Endothelial cell of umbilical vein (primary cell): Measurements from ENCODE around the gene NEK2. TPM values are rescaled to one million over a fixed set of nuclear protein-coding genes. Genes with fewer than 3 reads are reported as not detected.
A peak's percentile ranks its signal among the peaks of the same experiment; 100 is the strongest.

Experiments
- BruUV-seq: library from RNA; stranded (reverse); fragments of 400-500 nt; replicated peaks from 2 replicates; lab custom pipeline; 2021; lab: Mats Ljungman, UMichigan
- CTCF ChIA-PET: fragments of 300-600, 350-600 bp; sonication (Branson Sonifier 250); formaldehyde crosslinking; loops from one replicate; lab custom pipeline; 2021; ENCODE audit warnings: antibody characterized with exemption, inconsistent platforms; lab: Charles Lee
- POLR2A ChIA-PET: fragments of 300-600, 350-600 bp; sonication (Branson Sonifier 250); formaldehyde crosslinking; loops from one replicate; lab custom pipeline; 2021; ENCODE audit warnings: antibody characterized with exemption, inconsistent platforms; lab: Charles Lee
- DNase-seq: peaks from one replicate; pipeline ENCODE4 v3.0.0-alpha.2; 2011; ENCODE audit warnings: low read depth, low spot score
- FAIRE-seq: peaks from 2 replicates; lab custom pipeline; 2011; peaks lifted over from hg19 to GRCh38; lab: Jason Lieb, UNC
- H2AFZ ChIP-seq: 2 replicates; pipeline ENCODE4 v1.6.0; 2012; ENCODE audit warnings: low read depth, low read length, control low read depth, inconsistent platforms
- H3K27ac ChIP-seq: 2 replicates; pipeline ENCODE4 v1.5.1; 2011; ENCODE audit warnings: low read depth, mild to moderate bottlenecking, control low read depth, low read length, moderate library complexity; ENCODE audit not compliant: insufficient read depth
- H3K27me3 ChIP-seq, 2 experiments: 2 replicates each; pipeline versions ENCODE4 v1.6.0 to v1.6.1; 2011; ENCODE audit warnings: low read length in 2 of 2, mixed read lengths in 1 of 2; ENCODE audit not compliant: control insufficient read depth in 2 of 2, insufficient read depth in 2 of 2
- H3K36me3 ChIP-seq, 2 experiments: 2 replicates in 1 of 2; 3 replicates in 1 of 2; pipeline ENCODE4 v1.5.1; 2011; ENCODE audit warnings: low read length in 2 of 2, mild to moderate bottlenecking in 1 of 2, moderate library complexity in 1 of 2; ENCODE audit not compliant: control insufficient read depth in 2 of 2, insufficient read depth in 2 of 2; ENCODE audit errors: extremely low read depth in 1 of 2
- H3K4me1 ChIP-seq: 3 replicates; pipeline ENCODE4 v1.5.1; 2011; ENCODE audit warnings: mild to moderate bottlenecking, low read length; ENCODE audit not compliant: control insufficient read depth, insufficient read depth; ENCODE audit errors: extremely low read depth
- H3K4me2 ChIP-seq: 2 replicates; pipeline ENCODE4 v1.6.1; 2011; ENCODE audit warnings: low read length, control low read depth, mixed read lengths; ENCODE audit not compliant: insufficient read depth
- H3K4me3 ChIP-seq, 3 experiments: fragments of 200-600 bp in 1 of 3; sonication (generic), shearing (Covaris generic) in 1 of 3; replicated peaks in 1 of 3; 2 replicates each; pipeline ENCODE4 v1.5.1; 2011 to 2016; ENCODE audit warnings: control low read depth in 3 of 3, low read length in 3 of 3, mild to moderate bottlenecking in 2 of 3, inconsistent platforms in 1 of 3, low read depth in 1 of 3, moderate library complexity in 1 of 3; ENCODE audit not compliant: insufficient read depth in 1 of 3
- H3K79me2 ChIP-seq: 2 replicates; pipeline ENCODE4 v1.6.0; 2012; ENCODE audit warnings: low read length, inconsistent platforms; ENCODE audit not compliant: control insufficient read depth, insufficient read depth
- H3K9ac ChIP-seq: replicated peaks from 2 replicates; pipeline ENCODE3; 2011; ENCODE audit warnings: low read length, control low read depth; ENCODE audit not compliant: insufficient read depth; ENCODE audit errors: extremely low read depth
- H3K9me1 ChIP-seq: replicated peaks from 3 replicates; pipeline ENCODE4 v1.6.0; 2011; ENCODE audit warnings: mild to moderate bottlenecking, low read length; ENCODE audit not compliant: control insufficient read depth, insufficient read depth; ENCODE audit errors: extremely low read depth
- H3K9me3 ChIP-seq: replicated peaks from 2 replicates; pipeline ENCODE4 v1.5.1; 2012; ENCODE audit warnings: low read length, inconsistent platforms; ENCODE audit not compliant: control insufficient read depth, insufficient read depth
- H4K20me1 ChIP-seq: replicated peaks from 2 replicates; pipeline ENCODE3; 2011; ENCODE audit warnings: mild to moderate bottlenecking, low read length; ENCODE audit not compliant: control insufficient read depth, insufficient read depth; ENCODE audit errors: extremely low read depth
- CTCF ChIP-seq, 2 donors: IDR thresholded peaks; 1 replicate in 1 of 2; 2 replicates in 1 of 2; pipeline ENCODE4 v1.5.1; 2011; ENCODE audit warnings: low read length in 2 of 2, mild to moderate bottlenecking in 2 of 2, moderate library complexity in 2 of 2, control low read depth in 1 of 2, inconsistent platforms in 1 of 2, low read depth in 1 of 2; ENCODE audit not compliant: insufficient read depth in 1 of 2; ENCODE audit errors: extremely low read depth in 1 of 2
- EZH2 ChIP-seq: IDR thresholded peaks from 2 replicates; pipeline ENCODE4 v1.6.1; 2012; ENCODE audit warnings: borderline replicate concordance, low read depth, mild to moderate bottlenecking, moderate library complexity, low read length, inconsistent platforms; ENCODE audit not compliant: severe bottlenecking
- FOS ChIP-seq: IDR thresholded peaks from 2 replicates; pipeline ENCODE4 v1.6.1; 2011; ENCODE audit warnings: mild to moderate bottlenecking, low read length, moderate library complexity, borderline replicate concordance; ENCODE audit not compliant: insufficient read depth
- GATA2 ChIP-seq: IDR thresholded peaks from 2 replicates; pipeline ENCODE4 v1.7.0; 2011; ENCODE audit warnings: low read depth, mild to moderate bottlenecking, moderate library complexity, mixed read lengths, low read length; ENCODE audit not compliant: insufficient read length, insufficient read depth
- JUN ChIP-seq: IDR thresholded peaks from 2 replicates; pipeline ENCODE4 v1.6.1; 2011; ENCODE audit warnings: borderline replicate concordance, low read depth; ENCODE audit not compliant: insufficient read length, insufficient read depth
- MAX ChIP-seq: IDR thresholded peaks from 2 replicates; pipeline ENCODE4 v1.6.1; 2011; ENCODE audit not compliant: insufficient read depth, insufficient read length
- MYC ChIP-seq: IDR thresholded peaks from one replicate; pipeline ENCODE4 v1.6.1; 2011; ENCODE audit warnings: mild to moderate bottlenecking, low read depth, low read length
- POLR2A ChIP-seq: IDR thresholded peaks from 2 replicates; pipeline ENCODE4 v1.6.1; 2012; ENCODE audit warnings: low read depth, mild to moderate bottlenecking, control low read depth, low read length
- POLR2AphosphoS5 ChIP-seq: IDR thresholded peaks from 2 replicates; pipeline ENCODE4 v1.6.1; 2012; ENCODE audit warnings: low read depth, mild to moderate bottlenecking, control low read depth, low read length, moderate library complexity; ENCODE audit not compliant: insufficient read depth
- dilution Hi-C: fragments of 300-500 bp; cut with MboI; formaldehyde crosslinking; loops from one replicate; pipeline ENCODE4 v1.15.0; 2019; ENCODE audit warnings: low sequenced_read_pairs; ENCODE audit not compliant: extremely low pct_ligation_motif_present
- intact Hi-C: fragments of 100-400 bp; cut with micrococcal nuclease; formaldehyde crosslinking; loops from one replicate; pipeline ENCODE4 v1.10.0; 2022
- polyA plus RNA-seq, 4 experiments: library from polyadenylated mRNA; depleted of rRNA in 3 of 4; stranded (reverse) in 3 of 4; unstranded in 1 of 4; fragments of >200 nt; gene quantifications; 2 replicates each; pipeline versions ENCODE4 v1.2.1 to v1.2.3, GENCODE V29; 2011 to 2012; ENCODE audit warnings: missing spikeins in 1 of 4
- total RNA-seq: library from RNA; stranded (reverse); gene quantifications from 2 replicates; pipeline ENCODE4 v1.2.3, GENCODE V29; 2021

NEK2 gene
- total and polyA plus RNA-seq, 2 donors (not counting 3 experiments of a cell fraction or from before 2014, with no cell fraction given), result 6.6 to 19.0 TPM

GRCh38 chr1:211613951-211614350 is 61.5 kb downstream of the NEK2 start:
- no peak for DNase-seq
- Histone ChIP-seq H3K27ac (no peak overlapping the region), H3K9me3 (no peaks in the 10 kb centered on the region), H3K27me3 (no peaks in the 10 kb centered on the region), H2AFZ (no peak overlapping the region), H3K36me3 (no peaks in the 10 kb centered on the region), H3K9ac (no peak overlapping the region), H4K20me1 (no peaks in the 10 kb centered on the region), H3K9me1 (no peaks in the 10 kb centered on the region), H3K4me3 (no peak overlapping the region), H3K4me2 (no peak overlapping the region), H3K79me2 (no peaks in the 10 kb centered on the region), H3K4me1 (peaks cover 5% of the 10 kb centered on the region)
- POLR2A ChIA-PET, result no interaction called here
- intact Hi-C loops (no loop called here), dilution Hi-C loops (no loop called here)
- CTCF ChIA-PET, result interaction anchor here (1.2 to 1.4 kb wide), 2 partner anchors 11 to 19 kb away, joined by 3 to 5 read pairs; no protein-coding TSS in a partner anchor
- BruUV-seq, result no TSS peak
- TF ChIP-seq JUN, result no peak
- FAIRE-seq, result no peak

GRCh38 chr1:211613108-211613947 is 62.1 kb downstream of the NEK2 start:
- H3K79me2 ChIP-seq, result no peaks in the 10 kb centered on the region
- CTCF ChIA-PET, result interaction anchor here (1.2 to 2.2 kb wide), 2 partner anchors 12 to 20 kb away, joined by 3 to 6 read pairs; no protein-coding TSS in a partner anchor
- TF ChIP-seq GATA2, result no peak
- TF ChIP-seq CTCF (IDR thresholded peaks at IDR 0.05; ENCODE audit: extremely low read depth in 1 of 2, insufficient read depth in 1 of 2, low read depth in 1 of 2, low read length in 2 of 2), result no peak
- TF ChIP-seq POLR2AphosphoS5, result no peak
- no peak for TF ChIP-seq EZH2
- no peak for TF ChIP-seq JUN
- TF ChIP-seq POLR2A, result no peak
- no peak for TF ChIP-seq MAX
- TF ChIP-seq FOS, result no peak
- TF ChIP-seq MYC, result no peak
- DNase-seq (no peak), FAIRE-seq (peak; percentile 26)
- no peaks in the 10 kb centered on the region for H3K9me3 ChIP-seq
- H3K36me3 ChIP-seq, result no peaks in the 10 kb centered on the region
- no TSS peak for BruUV-seq
- H3K4me3 ChIP-seq, result no peak overlapping the region
- H3K4me1 ChIP-seq, result peaks cover 5% of the 10 kb centered on the region
- dilution Hi-C loops, result no loop called here
- POLR2A ChIA-PET, result interaction anchor here (0.7 kb wide), 1 partner anchor 34 kb away, joined by 4 read pairs; the partner anchor contains the start of gene SLC30A1
- intact Hi-C loops, result no loop called here
- no peak overlapping the region for H3K9ac ChIP-seq
- no peak overlapping the region for H3K27ac ChIP-seq
- peak overlapping the region; percentile 44 for H2AFZ ChIP-seq
- no peaks in the 10 kb centered on the region for H3K27me3 ChIP-seq
- H4K20me1 ChIP-seq, result no peaks in the 10 kb centered on the region
- H3K4me2 ChIP-seq, result no peak overlapping the region
- no peaks in the 10 kb centered on the region for H3K9me1 ChIP-seq
